Endothelial cell of hepatic sinusoid (primary cell): ENCODE results near the gene C2orf69.

Experiments used
- in situ Hi-C: cut with HindIII; loops from 2 replicates; pipeline ENCODE4 v1.10.0; 2017; ENCODE audit warnings: low sequenced_read_pairs

Gene C2orf69

GRCh38 chr2:199914372-199914958 is 3.4 kb downstream of the C2orf69 start:
- in situ Hi-C loops, result no loop called here

DNA sequence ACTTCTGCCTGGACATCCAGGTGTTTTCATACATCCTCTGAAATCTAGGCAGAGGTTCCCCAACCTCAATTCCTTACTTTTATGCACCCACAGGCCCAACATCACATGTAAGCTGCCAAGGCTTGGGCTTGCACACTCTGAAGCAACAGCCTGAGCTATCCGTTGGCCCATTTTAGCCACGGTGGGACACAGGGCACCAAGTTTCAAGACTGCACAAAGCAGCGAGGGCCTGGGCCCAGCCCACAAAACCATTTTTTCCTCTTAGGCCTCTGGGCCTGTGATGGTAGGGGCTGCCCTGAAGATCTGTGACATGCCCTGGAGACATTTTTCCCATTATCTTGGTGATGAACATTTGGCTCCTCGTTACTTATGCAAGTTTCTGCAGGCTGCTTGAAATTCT is 5.9 kb downstream of the C2orf69 start:
- in situ Hi-C loops, result no loop called here

DNA sequence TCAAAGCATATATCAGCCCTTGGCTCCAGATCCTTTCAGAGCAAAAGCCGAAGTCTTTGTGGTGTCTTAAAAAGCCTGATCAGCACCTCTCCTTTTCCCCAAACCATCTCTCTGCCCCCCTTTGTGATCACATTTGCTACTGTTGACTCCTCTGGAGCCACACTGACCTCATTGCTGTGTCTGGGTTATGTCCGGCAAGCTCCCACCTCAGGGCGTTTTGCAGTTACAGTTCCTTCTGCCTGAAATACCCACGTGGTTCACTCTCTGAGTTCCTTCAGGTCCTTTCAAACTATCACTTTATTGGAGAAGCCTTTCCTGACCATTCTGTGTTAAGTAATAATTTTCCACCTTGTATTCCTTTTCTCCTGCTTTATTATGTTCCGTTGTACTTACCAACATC is 11.8 kb downstream of the C2orf69 start:
- in situ Hi-C loops, result no loop called here

DNA sequence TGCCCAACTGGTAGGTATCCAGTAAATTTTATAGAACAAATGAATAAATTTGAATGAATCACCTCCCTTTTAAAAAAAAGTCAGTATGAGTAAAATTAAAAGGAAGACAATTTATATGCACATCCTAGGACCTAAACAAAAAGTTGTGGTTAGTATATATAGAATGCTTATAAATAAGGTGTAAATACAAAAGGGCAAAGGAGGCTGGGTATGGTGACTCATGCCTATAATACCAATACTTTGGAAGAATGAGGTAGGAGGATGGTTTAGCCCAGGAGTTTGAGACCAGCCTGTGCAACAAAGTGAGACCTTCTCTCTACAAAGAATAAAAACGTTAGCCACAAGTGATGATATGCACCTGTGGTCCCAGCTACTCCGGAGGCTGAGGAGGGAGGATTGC is 12.8 kb downstream of the C2orf69 start:
- in situ Hi-C loops, result no loop called here

DNA sequence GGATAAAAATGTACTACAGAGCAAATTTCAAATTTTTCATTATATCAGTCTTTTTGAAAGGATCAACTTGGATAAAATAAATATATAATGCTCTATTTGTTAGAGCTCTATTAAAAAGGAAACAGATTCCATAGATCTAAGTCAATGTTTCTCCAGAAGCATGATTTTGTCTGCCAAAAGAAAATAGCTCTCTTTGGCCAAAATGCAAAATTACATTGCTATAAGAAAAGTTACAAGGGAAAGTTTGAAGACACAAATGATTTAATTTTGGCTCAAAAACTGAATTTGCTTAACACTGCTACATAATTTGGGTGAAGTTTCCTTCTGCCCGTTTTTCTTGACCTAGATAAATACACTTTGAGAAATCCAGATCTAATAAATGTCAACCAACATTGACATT is 15.7 kb downstream of the C2orf69 start:
- in situ Hi-C loops, result no loop called here

DNA sequence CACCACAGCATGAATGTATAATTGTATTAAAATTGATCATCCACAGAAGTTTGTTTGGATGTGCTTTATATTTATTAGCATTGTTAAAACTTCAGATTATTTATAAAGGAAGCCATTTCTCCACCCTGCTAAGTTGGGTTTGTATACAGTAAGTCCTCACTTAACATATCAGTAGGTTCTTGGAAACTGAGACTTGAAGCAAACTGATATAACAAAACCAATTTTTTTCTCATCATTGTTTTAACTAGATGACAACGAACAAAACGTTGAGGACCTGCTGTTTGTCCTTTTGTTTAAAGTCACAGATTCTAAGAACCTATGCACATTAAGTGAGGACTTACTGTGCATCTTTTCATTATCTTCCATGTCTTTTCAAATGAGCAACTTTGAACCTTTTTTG is 17.1 kb downstream of the C2orf69 start:
- in situ Hi-C loops, result no loop called here

- in situ Hi-C loops, result no loop called here
These were observed 17.5 kb downstream of the C2orf69 start for GRCh38 chr2:199928626-199929025.

DNA sequence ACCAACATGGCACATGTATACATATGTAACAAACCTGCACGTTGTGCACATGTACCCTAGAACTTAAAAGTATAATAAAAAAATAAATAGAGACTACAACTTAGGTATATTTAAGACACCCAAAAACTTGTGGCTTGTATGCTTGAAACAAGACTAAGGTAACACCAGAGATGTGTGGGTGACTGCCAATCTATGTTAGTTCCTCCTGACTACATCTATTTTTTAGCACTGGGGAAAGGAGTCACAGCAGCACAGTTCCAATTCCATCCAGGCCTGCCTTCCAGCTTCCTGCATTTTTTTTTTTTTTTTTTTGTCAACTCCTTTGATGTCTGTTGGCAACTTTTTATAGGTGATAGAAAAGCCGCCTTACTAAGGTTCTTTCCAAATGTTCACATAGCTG is 18.2 kb downstream of the C2orf69 start:
- in situ Hi-C loops, result no loop called here

DNA sequence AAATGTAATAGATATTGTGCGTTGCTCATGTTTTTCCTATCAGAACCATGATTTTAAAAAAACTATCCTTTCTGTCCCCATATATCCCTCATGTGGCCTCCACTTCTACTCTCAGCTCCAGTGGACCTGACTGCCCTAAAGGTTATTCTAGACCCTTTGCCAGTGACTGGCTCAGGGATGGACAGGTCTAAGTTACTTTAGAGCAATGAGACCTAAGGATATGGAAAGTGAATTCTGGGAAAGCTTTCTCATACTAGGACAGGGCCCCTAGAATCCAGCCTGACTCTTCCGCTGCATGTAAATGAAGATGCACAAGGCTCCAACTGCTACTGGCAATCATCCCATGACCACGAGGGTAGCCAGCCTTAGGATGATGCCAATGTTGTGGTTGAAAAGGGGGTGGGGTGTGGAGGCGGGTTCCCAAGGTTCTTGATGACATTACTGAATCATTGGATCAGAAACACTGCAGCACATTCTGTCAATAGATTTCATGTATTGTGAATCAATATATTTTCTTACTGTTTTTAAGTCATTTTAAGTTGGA is 21.3 kb downstream of the C2orf69 start:
- in situ Hi-C loops, result no loop called here

GRCh38 chr2:199933466-199933865 is 22.4 kb downstream of the C2orf69 start:
- in situ Hi-C loops, result no loop called here

DNA sequence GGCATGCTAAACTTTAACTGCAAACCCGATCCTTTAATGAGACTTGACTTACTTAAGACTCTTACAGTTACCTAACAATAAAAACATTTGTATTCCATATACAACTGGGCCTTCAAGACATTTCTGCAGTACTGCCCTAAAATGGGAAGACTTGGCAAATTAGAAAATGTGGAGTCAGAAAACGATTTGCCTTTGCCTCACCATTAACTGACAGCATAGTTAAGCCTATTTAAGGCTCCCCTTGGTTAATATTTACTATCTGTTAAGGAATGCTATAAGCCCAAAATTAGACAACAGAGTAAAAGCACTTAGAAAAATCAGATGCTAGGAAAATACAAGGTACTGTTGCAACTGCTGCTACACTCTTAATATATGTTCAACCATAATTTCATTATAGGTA is 25.5 kb downstream of the C2orf69 start:
- in situ Hi-C loops, result no loop called here

DNA sequence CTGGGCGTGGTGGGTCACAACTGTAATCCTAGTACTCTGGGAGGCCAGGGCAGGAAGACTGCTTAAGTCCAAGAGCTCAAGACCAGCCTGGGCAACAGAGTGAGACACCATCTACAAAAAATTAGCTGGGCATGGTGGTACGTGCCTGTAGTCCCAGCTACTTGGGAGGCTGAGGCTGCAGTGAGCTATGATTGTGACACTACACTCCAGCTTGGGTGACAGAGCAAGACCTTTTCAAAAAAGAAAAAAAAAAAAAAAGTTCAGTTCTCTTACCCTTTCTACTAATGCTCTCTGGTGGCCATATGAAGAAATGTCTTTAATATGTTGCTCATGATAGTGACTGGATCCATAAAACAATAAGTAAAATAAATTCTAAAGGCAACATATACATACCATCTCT is 29.3 kb downstream of the C2orf69 start:
- in situ Hi-C loops, result no loop called here

DNA sequence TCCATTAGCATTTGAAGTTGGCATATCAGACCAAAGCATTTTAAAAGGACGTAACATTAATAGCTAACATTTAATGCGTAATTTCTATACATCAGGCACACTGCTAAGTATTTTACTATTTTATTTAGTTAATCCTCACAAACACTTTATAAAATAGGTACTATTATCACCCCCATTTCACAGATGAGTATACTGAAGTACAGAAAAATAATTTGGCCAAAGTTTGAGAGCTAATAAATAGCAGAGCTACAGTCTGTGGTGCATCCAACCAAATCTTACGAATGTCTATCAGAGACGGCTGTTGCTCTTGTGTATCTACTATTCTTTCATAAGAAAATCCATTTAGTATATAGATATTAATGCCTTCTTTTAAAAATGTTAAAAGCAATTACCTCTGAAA is 32.3 kb downstream of the C2orf69 start:
- in situ Hi-C loops, result no loop called here

DNA sequence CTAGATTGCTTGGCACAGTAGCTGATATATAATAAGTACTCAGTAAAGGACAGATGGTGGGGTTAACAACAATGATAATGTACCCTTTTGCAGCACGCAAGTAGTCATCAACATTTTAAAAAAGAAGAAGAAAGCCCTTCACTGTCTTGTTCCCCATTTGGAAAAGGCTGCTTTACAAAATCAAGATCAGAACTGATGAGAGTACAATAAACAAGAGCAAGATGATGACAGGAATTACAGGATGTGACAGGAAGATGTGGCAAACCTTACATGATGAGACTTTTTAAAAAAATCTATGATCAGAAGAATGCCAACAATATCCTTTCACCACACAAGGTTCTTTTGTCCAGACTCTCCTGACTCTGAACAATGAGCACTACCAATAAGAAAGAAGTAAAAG is 35.1 kb downstream of the C2orf69 start:
- in situ Hi-C loops, result no loop called here

DNA sequence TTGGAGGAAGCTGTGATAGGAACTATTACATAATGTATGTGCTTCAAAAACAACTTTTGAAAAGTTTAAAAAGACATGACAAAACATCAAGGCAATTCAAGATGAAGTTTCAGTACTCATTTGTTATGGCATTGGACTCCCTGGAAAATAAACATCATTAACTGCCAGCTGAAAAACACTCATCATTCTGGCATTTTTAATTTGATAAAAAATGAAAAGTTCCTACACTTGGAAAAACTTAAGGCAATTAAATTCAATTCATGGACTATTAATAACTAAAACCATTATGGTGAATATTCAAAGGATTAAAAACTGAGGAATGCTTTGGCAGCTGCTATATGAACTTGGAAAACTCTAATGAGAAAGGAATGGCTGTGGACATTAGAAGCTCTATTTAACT is 35.7 kb downstream of the C2orf69 start:
- in situ Hi-C loops, result no loop called here

DNA sequence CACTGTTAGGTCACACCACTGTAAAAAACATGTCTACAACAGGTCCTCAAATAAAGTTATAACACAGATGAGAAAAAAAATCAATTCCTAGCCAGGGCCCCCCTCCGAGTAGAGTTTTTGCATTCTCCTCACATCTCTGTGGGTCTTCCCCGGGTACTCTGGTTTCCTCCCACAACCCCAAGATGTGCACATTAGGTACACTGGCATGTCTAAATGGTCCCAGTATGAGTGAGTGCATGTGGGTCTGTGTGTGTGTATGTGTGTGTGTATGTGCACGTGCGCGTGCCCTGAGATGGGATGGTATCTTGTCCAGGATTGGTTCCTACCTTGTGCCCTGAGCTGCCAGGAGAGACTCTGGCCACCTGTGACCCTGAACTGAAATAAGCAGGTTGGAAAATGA is 39.3 kb downstream of the C2orf69 start:
- in situ Hi-C loops, result no loop called here

GRCh38 chr2:199951023-199951422 is 39.9 kb downstream of the C2orf69 start:
- in situ Hi-C loops, result no loop called here

DNA sequence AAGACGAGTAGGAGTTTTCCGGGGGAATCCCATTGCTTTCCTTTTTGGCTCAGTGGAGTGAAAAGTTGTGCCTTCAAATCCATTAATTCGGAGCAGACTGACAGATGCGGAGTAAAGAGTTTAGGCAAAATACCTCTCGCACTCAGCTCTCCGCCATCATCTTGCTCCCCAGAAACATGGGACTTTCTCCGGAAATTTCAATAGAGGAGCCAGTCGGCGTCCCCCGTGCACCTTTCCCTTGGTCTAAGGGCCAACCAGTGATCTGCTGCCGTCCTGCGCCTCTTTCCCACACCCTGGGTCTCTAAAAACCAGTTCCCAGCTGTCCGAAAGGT is 43.9 kb downstream of the C2orf69 start:
- in situ Hi-C loops, result no loop called here

DNA sequence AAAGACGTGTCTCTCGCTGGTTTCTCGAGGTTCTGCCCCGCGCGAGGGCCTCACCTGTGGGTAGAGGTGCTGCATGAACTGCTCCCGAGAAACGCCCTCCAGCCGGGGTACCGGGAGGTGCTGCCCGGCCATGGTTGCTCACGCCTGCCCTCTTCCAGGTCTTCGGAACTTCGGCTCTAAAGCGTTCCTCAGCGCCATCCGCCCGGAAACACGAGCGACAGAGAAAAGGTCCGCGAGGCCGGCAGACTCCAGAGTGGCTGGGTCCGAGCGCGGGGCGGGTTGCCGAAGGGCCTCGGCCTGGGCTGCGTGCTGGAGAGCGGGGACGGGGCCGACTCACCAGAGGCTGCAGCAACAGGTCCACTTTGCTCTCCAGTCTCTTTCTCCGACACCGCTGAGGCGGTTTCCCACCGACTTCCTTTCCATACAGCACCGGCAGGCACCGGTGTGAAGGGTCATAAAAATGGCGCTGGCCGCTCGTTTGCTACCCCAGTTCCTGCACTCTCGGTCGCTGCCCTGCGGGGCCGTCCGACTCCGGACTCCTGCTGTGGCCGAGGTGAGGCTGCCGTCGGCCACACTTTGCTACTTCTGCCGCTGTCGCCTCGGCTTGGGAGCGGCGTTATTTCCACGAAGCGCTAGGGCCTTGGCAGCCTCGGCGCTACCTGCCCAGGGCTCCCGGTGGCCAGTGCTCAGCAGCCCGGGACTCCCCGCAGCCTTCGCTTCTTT is 44.4 kb downstream of the C2orf69 start, which contains the start of the genes MAIP1 and TYW5:
Gene MAIP1, plus strand, starts transcription at position 244 of the 723 bp plus-strand sequence. Its CDS starts 217 bp downstream, at position 461.
Gene TYW5, minus strand, starts transcription at position 153 of the 723 bp plus-strand sequence. Its CDS starts 21 bp downstream, at position 132.
- in situ Hi-C loops, result no loop called here

- in situ Hi-C loops, result no loop called here
These were observed 44.9 kb downstream of the C2orf69 start for GRCh38 chr2:199956062-199956380.

GRCh38 chr2:199958014-199958413 is 46.9 kb downstream of the C2orf69 start:
- in situ Hi-C loops, result no loop called here

DNA sequence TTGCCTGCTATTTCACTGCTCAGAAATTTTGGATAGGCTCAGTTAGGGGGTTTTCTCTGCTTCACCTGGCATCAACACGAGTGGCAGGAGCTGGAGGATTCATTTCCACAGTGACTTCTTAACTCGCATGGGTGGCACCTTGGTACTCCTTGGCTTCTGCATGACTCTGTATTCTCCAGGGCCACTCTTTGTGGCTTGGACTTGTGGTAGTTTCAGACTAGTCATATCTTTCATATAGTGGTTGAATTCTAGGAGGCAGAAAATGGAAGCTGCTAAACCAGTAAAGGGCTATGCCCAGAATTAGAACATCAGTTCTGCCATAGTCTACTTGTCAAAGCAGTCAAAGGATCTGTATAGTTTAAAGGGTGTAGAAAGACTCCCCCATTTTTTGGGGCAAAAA is 51.1 kb downstream of the C2orf69 start:
- in situ Hi-C loops, result no loop called here

GRCh38 chr2:199966405-199966804 is 55.3 kb downstream of the C2orf69 start:
- in situ Hi-C loops, result no loop called here
